Mesenchymal stem cell (in vitro differentiated cells and primary cell): ENCODE measurements around the gene ASB18.
"Not testable (repeated sequence)": the region's sequence is repeated elsewhere in the genome, so short reads cannot be mapped to it uniquely, and the experiment has no call there.

ENCODE experiments used
- DNase-seq: peaks from one replicate; pipeline ENCODE4 v3.0.0-alpha.2; 2013
- H2AFZ ChIP-seq: one replicate; pipeline ENCODE4 v1.6.1; 2013; ENCODE audit warnings: low read depth, mild to moderate bottlenecking, control low read depth, inconsistent platforms, low read length, moderate library complexity
- H2AK5ac ChIP-seq: 2 replicates; pipeline ENCODE4 v1.6.1; 2013; ENCODE audit warnings: low read length, moderate library complexity, mild to moderate bottlenecking, inconsistent platforms; ENCODE audit not compliant: severe bottlenecking
- H2BK120ac ChIP-seq: one replicate; pipeline ENCODE4 v1.6.1; 2013; ENCODE audit warnings: low read depth, mild to moderate bottlenecking, inconsistent platforms, low read length, moderate library complexity
- H2BK12ac ChIP-seq, 2 experiments: one replicate each; pipeline ENCODE4 v1.6.1; 2013; ENCODE audit warnings: inconsistent platforms in 2 of 2, low read length in 2 of 2, mild to moderate bottlenecking in 2 of 2, moderate library complexity in 2 of 2, control low read depth in 1 of 2
- H2BK15ac ChIP-seq: one replicate; pipeline ENCODE4 v1.6.1; 2013; ENCODE audit warnings: mild to moderate bottlenecking, low read depth, inconsistent platforms; ENCODE audit not compliant: poor library complexity, severe bottlenecking
- H2BK5ac ChIP-seq: 2 replicates; pipeline ENCODE4 v1.6.1; 2013; ENCODE audit warnings: low read depth, mild to moderate bottlenecking, low read length, control low read depth, inconsistent platforms; ENCODE audit not compliant: poor library complexity, severe bottlenecking
- H3K14ac ChIP-seq, 2 experiments: one replicate each; pipeline ENCODE4 v1.6.1; 2013; ENCODE audit warnings: inconsistent platforms in 2 of 2, low read length in 2 of 2, control low read depth in 1 of 2, mild to moderate bottlenecking in 1 of 2, moderate library complexity in 1 of 2
- H3K18ac ChIP-seq, 2 experiments: one replicate each; pipeline ENCODE4 v1.6.1; 2013; ENCODE audit warnings: inconsistent platforms in 2 of 2, low read length in 2 of 2, control low read depth in 1 of 2, low read depth in 1 of 2, mild to moderate bottlenecking in 1 of 2
- H3K23ac ChIP-seq, 2 experiments: one replicate each; pipeline ENCODE4 v1.6.1; 2013; ENCODE audit warnings: inconsistent platforms in 2 of 2, low read length in 2 of 2, mild to moderate bottlenecking in 2 of 2, moderate library complexity in 2 of 2, control low read depth in 1 of 2
- H3K27ac ChIP-seq: 2 replicates; pipeline ENCODE4 v1.5.1; 2013; ENCODE audit warnings: mild to moderate bottlenecking, moderate library complexity, low read length, control low read depth, inconsistent platforms; ENCODE audit not compliant: poor library complexity, severe bottlenecking
- H3K27me3 ChIP-seq, 2 experiments: 2 replicates each; pipeline versions ENCODE4 v1.6.1 to v1.7.0; 2013; ENCODE audit warnings: low read length in 2 of 2, mild to moderate bottlenecking in 2 of 2, moderate library complexity in 2 of 2, control low read depth in 1 of 2, inconsistent platforms in 1 of 2; ENCODE audit not compliant: control insufficient read depth in 1 of 2, insufficient read depth in 1 of 2
- H3K36me3 ChIP-seq, 2 experiments: 2 replicates each; pipeline versions ENCODE4 v1.6.1 to v1.7.0; 2013; ENCODE audit warnings: low read length in 2 of 2, control low read depth in 1 of 2, inconsistent platforms in 1 of 2, low read depth in 1 of 2, mild to moderate bottlenecking in 1 of 2; ENCODE audit not compliant: insufficient read depth in 2 of 2, control insufficient read depth in 1 of 2
- H3K4ac ChIP-seq, 2 experiments: one replicate each; pipeline ENCODE4 v1.6.1; 2013; ENCODE audit warnings: inconsistent platforms in 2 of 2, low read length in 2 of 2, mild to moderate bottlenecking in 2 of 2, moderate library complexity in 2 of 2, control low read depth in 1 of 2, low read depth in 1 of 2
- H3K4me1 ChIP-seq: 2 replicates; pipeline ENCODE4 v1.6.1; 2013; ENCODE audit warnings: low read depth, low read length, control low read depth; ENCODE audit not compliant: control insufficient read depth, insufficient read depth
- H3K4me2 ChIP-seq: 2 replicates; pipeline ENCODE4 v1.6.1; 2013; ENCODE audit warnings: low read length, mild to moderate bottlenecking, inconsistent platforms; ENCODE audit not compliant: poor library complexity, severe bottlenecking
- H3K4me3 ChIP-seq, 2 experiments: 2 replicates each; pipeline versions ENCODE4 v1.5.1 to v1.7.0; 2013; ENCODE audit warnings: low read length in 2 of 2, mild to moderate bottlenecking in 2 of 2, control low read depth in 1 of 2, low read depth in 1 of 2; ENCODE audit not compliant: insufficient read depth in 1 of 2
- H3K79me1 ChIP-seq: replicated peaks from 2 replicates; pipeline ENCODE4 v1.6.1; 2013; ENCODE audit warnings: mild to moderate bottlenecking, control low read depth, low read length, inconsistent platforms; ENCODE audit not compliant: poor library complexity, severe bottlenecking
- H3K9ac ChIP-seq: 2 replicates; pipeline ENCODE4 v1.7.0; 2013; ENCODE audit warnings: mild to moderate bottlenecking, low read length, moderate library complexity
- H3K9me3 ChIP-seq: 2 replicates; pipeline ENCODE4 v1.7.0; 2013; ENCODE audit warnings: mild to moderate bottlenecking, low read length; ENCODE audit not compliant: control insufficient read depth
- H4K8ac ChIP-seq: one replicate; pipeline ENCODE4 v1.6.1; 2013; ENCODE audit warnings: inconsistent platforms, mild to moderate bottlenecking, low read length, moderate library complexity
- H4K91ac ChIP-seq: one replicate; pipeline ENCODE4 v1.6.1; 2013; ENCODE audit warnings: mild to moderate bottlenecking, low read length, inconsistent platforms
- WGBS: methylation state at CpG from one replicate; pipeline ENCODE4 v1.1.7; 2013; ENCODE audit warnings: mixed read lengths; 5-methylcytosine and 5-hydroxymethylcytosine counted together

Gene ASB18

DNA sequence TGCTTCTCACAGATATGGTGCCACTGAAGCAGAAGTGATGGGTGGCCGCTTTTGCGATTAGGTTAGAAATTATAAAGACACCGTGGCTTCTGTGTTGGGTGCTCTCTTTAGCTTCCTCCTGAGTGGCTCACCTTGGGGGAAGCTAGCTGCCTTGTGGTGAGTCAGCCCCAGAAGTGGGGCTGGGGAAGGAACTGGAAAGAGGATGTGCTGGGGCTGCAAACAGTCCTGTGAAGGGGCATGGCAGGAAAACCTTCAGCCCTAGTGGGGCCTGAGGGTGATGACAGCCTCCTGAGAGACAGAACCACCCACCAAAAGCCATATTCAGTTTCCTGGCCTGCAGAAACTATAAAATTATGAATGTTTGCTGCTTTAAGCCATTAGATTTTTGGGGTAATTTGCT lies 8.9 kb upstream of the ASB18 start:
- 79% methylated on average over 3 of the region's 3 CpGs for WGBS

DNA sequence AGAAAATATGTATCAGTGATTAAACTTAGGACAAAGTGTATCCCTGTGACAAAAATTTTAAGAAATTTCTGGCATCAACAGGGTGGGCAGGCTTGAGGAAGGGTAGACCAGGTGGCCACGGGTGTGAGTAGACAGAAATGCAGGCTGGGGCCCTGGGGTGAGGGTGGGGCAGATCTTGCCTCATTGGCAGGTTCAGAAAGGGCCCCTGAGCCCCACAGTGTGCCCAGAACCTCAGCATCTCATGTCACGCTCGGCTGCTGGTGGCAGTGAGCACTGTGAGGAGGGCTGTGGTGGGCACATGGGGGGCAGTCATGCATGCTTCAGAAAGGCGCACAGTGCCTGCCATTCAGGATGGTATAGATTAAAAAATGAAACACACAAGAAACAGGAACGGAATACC lies 7.6 kb upstream of the ASB18 start:
- H2BK15ac ChIP-seq = no peak overlapping the region
- no peaks in the 10 kb centered on the region for H3K79me1 ChIP-seq
- no peak overlapping the region for H4K8ac ChIP-seq
- no peak overlapping the region for H4K91ac ChIP-seq
- H3K9ac ChIP-seq = no peak overlapping the region
- no peak overlapping the region for H3K4me2 ChIP-seq
- no peak overlapping the region for H3K4ac ChIP-seq
- no peak overlapping the region for H2AK5ac ChIP-seq
- H3K18ac ChIP-seq = no peak overlapping the region
- H3K4me1 ChIP-seq = no peaks in the 10 kb centered on the region
- H2AFZ ChIP-seq = no peak overlapping the region
- H3K27ac ChIP-seq = no peak overlapping the region
- no peak overlapping the region for H2BK120ac ChIP-seq
- no peak overlapping the region for H3K4me3 ChIP-seq
- H3K9me3 ChIP-seq = peaks cover 7% of the 10 kb centered on the region
- no peak overlapping the region for H3K23ac ChIP-seq
- no peak overlapping the region for H3K14ac ChIP-seq
- WGBS = 79% methylated on average over 5 of the region's 5 CpGs
- DNase-seq = no peak
- H2BK5ac ChIP-seq = no peak overlapping the region
- no peaks in the 10 kb centered on the region for H3K36me3 ChIP-seq
- peaks cover 2 to 17% of the 10 kb centered on the region in 2 experiments for H3K27me3 ChIP-seq
- H2BK12ac ChIP-seq = no peak overlapping the region

More for the DNA sequence above, 8.9 kb upstream of the ASB18 start:
- Histone ChIP-seq H2BK15ac (no peak overlapping the region), H4K91ac (no peak overlapping the region), H3K27me3 (peaks cover 3 to 6% of the 10 kb centered on the region in 2 experiments), H3K23ac (no peak overlapping the region), H2BK5ac (no peak overlapping the region), H3K27ac (no peak overlapping the region), H2AK5ac (no peak overlapping the region), H3K4me1 (no peaks in the 10 kb centered on the region), H3K4me3 (no peak overlapping the region), H3K79me1 (no peaks in the 10 kb centered on the region), H3K4me2 (no peak overlapping the region), H3K18ac (no peak overlapping the region), H3K36me3 (no peaks in the 10 kb centered on the region), H3K9me3 (peaks cover 16% of the 10 kb centered on the region), H3K9ac (no peak overlapping the region), H2BK12ac (no peak overlapping the region), H2BK120ac (no peak overlapping the region), H3K14ac (no peak overlapping the region), H4K8ac (no peak overlapping the region), H3K4ac (no peak overlapping the region), H2AFZ (no peak overlapping the region)
- DNase-seq = no peak

DNA sequence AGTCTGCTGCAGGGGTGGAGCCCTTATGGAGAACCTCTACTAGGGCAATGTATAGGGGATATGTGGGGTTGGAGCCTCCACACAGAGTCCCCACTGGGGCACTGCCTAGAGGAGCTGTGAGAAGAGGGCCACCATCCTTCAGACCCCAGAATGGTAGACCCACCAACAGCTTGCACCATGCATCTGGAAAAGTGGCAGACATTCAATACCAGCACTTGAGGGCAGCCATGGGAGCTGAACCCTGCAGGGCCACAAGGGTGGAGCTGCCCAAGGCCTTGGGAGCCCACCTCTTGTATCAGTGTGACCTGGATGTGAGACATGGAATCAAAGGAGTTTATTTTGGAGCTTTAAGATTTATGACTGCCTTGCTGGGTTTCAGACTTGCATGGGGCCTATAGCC lies 5.7 kb upstream of the ASB18 start:
- H3K4me2 ChIP-seq, H3K14ac ChIP-seq, H2BK15ac ChIP-seq, H3K23ac ChIP-seq, DNase-seq, H2BK120ac ChIP-seq, H2AFZ ChIP-seq, H4K8ac ChIP-seq, H2AK5ac ChIP-seq, H3K4ac ChIP-seq, H2BK12ac ChIP-seq, H3K4me1 ChIP-seq, H2BK5ac ChIP-seq, H3K79me1 ChIP-seq, H3K36me3 ChIP-seq, H3K27ac ChIP-seq, H3K9ac ChIP-seq, H3K9me3 ChIP-seq, H3K18ac ChIP-seq, H4K91ac ChIP-seq, H3K4me3 ChIP-seq: not testable (repeated sequence)
- H3K27me3 ChIP-seq = peaks cover 8 to 23% of the 10 kb centered on the region in 2 experiments

DNA sequence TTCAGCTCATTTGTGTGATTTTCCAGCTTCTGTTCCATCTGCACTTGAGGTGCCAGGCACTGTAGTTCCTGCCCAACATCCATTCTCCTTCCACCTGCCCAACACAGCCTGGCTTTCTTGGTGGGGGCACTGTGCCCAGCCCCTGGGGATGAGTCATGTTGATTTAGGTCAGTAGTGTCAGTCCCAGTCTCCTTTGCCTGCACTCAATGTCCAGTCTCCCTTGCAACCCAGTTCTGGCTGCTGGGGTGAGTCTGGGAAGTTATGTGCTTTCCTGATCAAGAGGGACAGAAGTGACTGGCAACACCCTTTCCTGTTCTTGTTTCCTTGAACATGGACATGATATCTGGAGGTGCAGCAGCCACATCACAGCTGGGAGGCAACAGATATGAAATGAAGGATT lies 1.5 kb upstream of the ASB18 start:
- H3K14ac ChIP-seq = no peak overlapping the region
- H2BK5ac ChIP-seq = no peak overlapping the region
- H2BK15ac ChIP-seq = no peak overlapping the region
- H3K9ac ChIP-seq = no peak overlapping the region
- H2AK5ac ChIP-seq = no peak overlapping the region
- no peak overlapping the region for H3K27ac ChIP-seq
- H4K8ac ChIP-seq = no peak overlapping the region
- no peak for DNase-seq
- peaks cover 8 to 47% of the 10 kb centered on the region in 2 experiments for H3K27me3 ChIP-seq
- H3K9me3 ChIP-seq = peaks cover 15% of the 10 kb centered on the region
- H2BK120ac ChIP-seq = no peak overlapping the region
- H2AFZ ChIP-seq = no peak overlapping the region
- H3K4me3 ChIP-seq = no peak overlapping the region
- H3K4me2 ChIP-seq = no peak overlapping the region
- no peaks in the 10 kb centered on the region for H3K36me3 ChIP-seq
- H3K4me1 ChIP-seq = no peaks in the 10 kb centered on the region
- no peak overlapping the region for H3K23ac ChIP-seq
- no peak overlapping the region for H3K4ac ChIP-seq
- H4K91ac ChIP-seq = no peak overlapping the region
- H2BK12ac ChIP-seq = no peak overlapping the region
- no peaks in the 10 kb centered on the region for H3K79me1 ChIP-seq
- no peak overlapping the region for H3K18ac ChIP-seq
